ENCODE results near the gene FOSL2.
"Not testable (repeated sequence)": the region's sequence is repeated elsewhere in the genome, so short reads cannot be mapped to it uniquely, and the experiment has no call there.

The FOSL2 gene

GRCh38 chr2:28367667-28368356 is 24.8 kb upstream of the FOSL2 start:
- H3K9me3 ChIP-seq (ENCODE audit: control insufficient read depth, insufficient read depth, low read length) = no peaks in the 10 kb centered on the region

GRCh38 chr2:28368357-28368798 is 24.3 kb upstream of the FOSL2 start:
- H3K9me3 ChIP-seq (ENCODE audit: control insufficient read depth, insufficient read depth, low read length) = no peaks in the 10 kb centered on the region
- H3K9ac ChIP-seq (ENCODE audit: low read depth, low read length) = no peak overlapping the region
- H3K27me3 ChIP-seq (ENCODE audit: control insufficient read depth, insufficient read depth, low read length) = no peaks in the 10 kb centered on the region
- H3K4me3 ChIP-seq (ENCODE audit: low read depth, low read length) = no peak overlapping the region
- no peaks in the 10 kb centered on the region for H3K4me1 ChIP-seq (ENCODE audit: control insufficient read depth, insufficient read depth, low read length)
- H3K36me3 ChIP-seq (ENCODE audit: control insufficient read depth, insufficient read depth, low read length) = no peaks in the 10 kb centered on the region

More at GRCh38 chr2:28367667-28368356, 24.8 kb upstream of the FOSL2 start:
- Histone ChIP-seq H3K27me3 (ENCODE audit: control insufficient read depth, insufficient read depth, low read length) (no peaks in the 10 kb centered on the region), H3K4me3 (ENCODE audit: low read depth, low read length) (no peak overlapping the region), H3K4me1 (ENCODE audit: control insufficient read depth, insufficient read depth, low read length) (no peaks in the 10 kb centered on the region), H3K9ac (ENCODE audit: low read depth, low read length) (no peak overlapping the region), H3K36me3 (ENCODE audit: control insufficient read depth, insufficient read depth, low read length) (no peaks in the 10 kb centered on the region)

- Histone ChIP-seq H3K4me3 (ENCODE audit: low read depth, low read length) (no peak overlapping the region), H3K4me1 (ENCODE audit: control insufficient read depth, insufficient read depth, low read length) (no peaks in the 10 kb centered on the region), H3K9ac (ENCODE audit: low read depth, low read length) (no peak overlapping the region), H3K36me3 (ENCODE audit: control insufficient read depth, insufficient read depth, low read length) (no peaks in the 10 kb centered on the region), H3K9me3 (ENCODE audit: control insufficient read depth, insufficient read depth, low read length) (no peaks in the 10 kb centered on the region), H3K27me3 (ENCODE audit: control insufficient read depth, insufficient read depth, low read length) (no peaks in the 10 kb centered on the region)
Measured at GRCh38 chr2:28369358-28369757, 23.3 kb upstream of the FOSL2 start.

GRCh38 chr2:28370354-28370753 is 22.3 kb upstream of the FOSL2 start:
- Histone ChIP-seq H3K9me3 (ENCODE audit: control insufficient read depth, insufficient read depth, low read length) (no peaks in the 10 kb centered on the region), H3K4me1 (ENCODE audit: control insufficient read depth, insufficient read depth, low read length) (no peaks in the 10 kb centered on the region), H3K4me3 (ENCODE audit: low read depth, low read length) (no peak overlapping the region), H3K9ac (ENCODE audit: low read depth, low read length) (no peak overlapping the region), H3K27me3 (ENCODE audit: control insufficient read depth, insufficient read depth, low read length) (no peaks in the 10 kb centered on the region), H3K36me3 (ENCODE audit: control insufficient read depth, insufficient read depth, low read length) (no peaks in the 10 kb centered on the region)

- not testable (repeated sequence) for H3K9ac ChIP-seq (ENCODE audit: low read depth, low read length); H3K27me3 ChIP-seq (ENCODE audit: control insufficient read depth, insufficient read depth, low read length); H3K9me3 ChIP-seq (ENCODE audit: control insufficient read depth, insufficient read depth, low read length); H3K36me3 ChIP-seq (ENCODE audit: control insufficient read depth, insufficient read depth, low read length); H3K4me1 ChIP-seq (ENCODE audit: control insufficient read depth, insufficient read depth, low read length); H3K4me3 ChIP-seq (ENCODE audit: low read depth, low read length)
Measured at GRCh38 chr2:28371728-28372127, 20.9 kb upstream of the FOSL2 start.

- Histone ChIP-seq H3K4me1 (ENCODE audit: control insufficient read depth, insufficient read depth, low read length) (no peaks in the 10 kb centered on the region), H3K4me3 (ENCODE audit: low read depth, low read length) (no peak overlapping the region), H3K27me3 (ENCODE audit: control insufficient read depth, insufficient read depth, low read length) (peaks cover 6% of the 10 kb centered on the region)
Measured at GRCh38 chr2:28373854-28374253, 18.8 kb upstream of the FOSL2 start.

GRCh38 chr2:28374331-28374730 is 18.3 kb upstream of the FOSL2 start:
- Histone ChIP-seq H3K4me1 (ENCODE audit: control insufficient read depth, insufficient read depth, low read length) (no peaks in the 10 kb centered on the region), H3K27me3 (ENCODE audit: control insufficient read depth, insufficient read depth, low read length) (peaks cover 10% of the 10 kb centered on the region), H3K9me3 (ENCODE audit: control insufficient read depth, insufficient read depth, low read length) (no peaks in the 10 kb centered on the region), H3K9ac (ENCODE audit: low read depth, low read length) (no peak overlapping the region), H3K4me3 (ENCODE audit: low read depth, low read length) (no peak overlapping the region), H3K36me3 (ENCODE audit: control insufficient read depth, insufficient read depth, low read length) (no peaks in the 10 kb centered on the region)

More at GRCh38 chr2:28373854-28374253, 18.8 kb upstream of the FOSL2 start:
- H3K36me3 ChIP-seq (ENCODE audit: control insufficient read depth, insufficient read depth, low read length) = no peaks in the 10 kb centered on the region
- H3K9me3 ChIP-seq (ENCODE audit: control insufficient read depth, insufficient read depth, low read length) = no peaks in the 10 kb centered on the region
- no peak overlapping the region for H3K9ac ChIP-seq (ENCODE audit: low read depth, low read length)

GRCh38 chr2:28375236-28375635 is 17.4 kb upstream of the FOSL2 start:
- Histone ChIP-seq H3K27me3 (ENCODE audit: control insufficient read depth, insufficient read depth, low read length) (peaks cover 19% of the 10 kb centered on the region), H3K36me3 (ENCODE audit: control insufficient read depth, insufficient read depth, low read length) (no peaks in the 10 kb centered on the region), H3K9me3 (ENCODE audit: control insufficient read depth, insufficient read depth, low read length) (no peaks in the 10 kb centered on the region), H3K9ac (ENCODE audit: low read depth, low read length) (no peak overlapping the region), H3K4me3 (ENCODE audit: low read depth, low read length) (no peak overlapping the region), H3K4me1 (ENCODE audit: control insufficient read depth, insufficient read depth, low read length) (no peaks in the 10 kb centered on the region)

GRCh38 chr2:28375742-28376631 is 16.7 kb upstream of the FOSL2 start:
- Histone ChIP-seq H3K4me1 (ENCODE audit: control insufficient read depth, insufficient read depth, low read length) (no peaks in the 10 kb centered on the region), H3K27me3 (ENCODE audit: control insufficient read depth, insufficient read depth, low read length) (peaks cover 26% of the 10 kb centered on the region), H3K4me3 (ENCODE audit: low read depth, low read length) (no peak overlapping the region), H3K9ac (ENCODE audit: low read depth, low read length) (no peak overlapping the region), H3K36me3 (ENCODE audit: control insufficient read depth, insufficient read depth, low read length) (no peaks in the 10 kb centered on the region), H3K9me3 (ENCODE audit: control insufficient read depth, insufficient read depth, low read length) (no peaks in the 10 kb centered on the region)

- H3K27me3 ChIP-seq (ENCODE audit: control insufficient read depth, insufficient read depth, low read length) = peaks cover 32% of the 10 kb centered on the region
- H3K4me1 ChIP-seq (ENCODE audit: control insufficient read depth, insufficient read depth, low read length) = no peaks in the 10 kb centered on the region
- H3K9ac ChIP-seq (ENCODE audit: low read depth, low read length) = no peak overlapping the region
Measured at GRCh38 chr2:28377195-28377816, 15.4 kb upstream of the FOSL2 start.

GRCh38 chr2:28377984-28378678 is 14.5 kb upstream of the FOSL2 start:
- H3K36me3 ChIP-seq (ENCODE audit: control insufficient read depth, insufficient read depth, low read length) = no peaks in the 10 kb centered on the region
- no peak overlapping the region for H3K4me3 ChIP-seq (ENCODE audit: low read depth, low read length)
- no peak overlapping the region for H3K9ac ChIP-seq (ENCODE audit: low read depth, low read length)
- H3K9me3 ChIP-seq (ENCODE audit: control insufficient read depth, insufficient read depth, low read length) = no peaks in the 10 kb centered on the region
- no peaks in the 10 kb centered on the region for H3K4me1 ChIP-seq (ENCODE audit: control insufficient read depth, insufficient read depth, low read length)
- H3K27me3 ChIP-seq (ENCODE audit: control insufficient read depth, insufficient read depth, low read length) = peaks cover 41% of the 10 kb centered on the region

More at GRCh38 chr2:28377195-28377816, 15.4 kb upstream of the FOSL2 start:
- Histone ChIP-seq H3K9me3 (ENCODE audit: control insufficient read depth, insufficient read depth, low read length) (no peaks in the 10 kb centered on the region), H3K4me3 (ENCODE audit: low read depth, low read length) (no peak overlapping the region), H3K36me3 (ENCODE audit: control insufficient read depth, insufficient read depth, low read length) (no peaks in the 10 kb centered on the region)
